ENCODE results near the gene KIF3C. TPM values are rescaled to one million over a fixed set of nuclear protein-coding genes. Genes with fewer than 3 reads are reported as not detected.

The KIF3C gene
- total and polyA plus RNA-seq, 9 of the 15 experiments (the other 6 are each of a cell fraction or from before 2014, with no cell fraction given), result 0.69 to 6.7 (median 3.3) TPM

DNA sequence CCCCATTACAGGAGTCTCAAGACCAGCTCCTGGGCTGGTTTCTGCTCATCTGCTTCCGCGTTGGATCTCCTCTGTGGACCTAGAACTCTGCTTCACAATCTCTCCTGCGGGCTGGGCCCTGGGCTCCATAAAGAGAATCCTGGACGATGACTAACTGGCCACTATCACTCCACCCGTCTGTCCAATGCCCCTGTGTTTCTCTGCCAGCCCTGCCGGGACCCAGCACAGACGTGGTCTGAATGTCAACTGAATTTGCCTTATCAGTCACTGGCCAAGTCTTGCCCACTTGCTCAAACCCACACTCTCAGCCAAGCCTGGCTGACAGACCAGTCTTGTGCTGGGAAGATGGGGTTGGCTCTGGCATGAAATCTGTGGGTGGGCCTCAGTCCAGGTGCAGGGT lies 17.4 kb downstream of the KIF3C start:
- DNase-seq (ENCODE audit: extremely low read depth in 1 of 4, low spot score in 3 of 4), result no peak
- H3K4me3 ChIP-seq, result no peak overlapping the region
- H3K4me2 ChIP-seq (ENCODE audit: insufficient read depth, low read length), result no peak overlapping the region
- no peaks in the 10 kb centered on the region for H3K79me2 ChIP-seq (ENCODE audit: control insufficient read depth, insufficient read depth, low read length)
- in situ Hi-C loops (cut with MboI) (no loop called here), intact Hi-C loops (cut with micrococcal nuclease) (no loop called here)
- TF ChIP-seq EGR1 (conservative IDR thresholded peaks at IDR 0.05), result no peak
- no peak for TF ChIP-seq PHF20 (IDR thresholded peaks at IDR 0.05; ENCODE audit: partially characterized antibody)
- no peak for TF ChIP-seq ETS2 (tag; IDR thresholded peaks at IDR 0.05; ENCODE audit: borderline replicate concordance, poor library complexity, severe bottlenecking)
- CTCF ChIA-PET (ENCODE audit: low intra/inter-chr PET ratio), result no interaction called here
- peak overlapping the region in 1 of 2 experiments; percentile 43; a peak in 1 of 4 replicates for H3K9ac ChIP-seq (ENCODE audit: insufficient read depth in 1 of 2, low read depth in 2 of 2, low read length in 2 of 2)
- BruUV-seq (replicated peaks), result no TSS peak
- no peaks in the 10 kb centered on the region; the same call in 2 of the 3 replicates for H3K36me3 ChIP-seq (ENCODE audit: control insufficient read depth, insufficient read depth, low read length)
- WGBS (ENCODE audit: insufficient coverage, low coverage, missing lambda C conversion rate), result 26% methylated on average over 7 of the region's 7 CpGs
- no peaks in the 10 kb centered on the region for H3K9me3 ChIP-seq (replicated peaks; ENCODE audit: control insufficient read depth, insufficient read depth, low read depth, low read length)
- POLR2A ChIA-PET, result interaction anchor here (0.5 to 0.6 kb wide), 2 partner anchors 56 to 582 kb away, joined by 3 to 4 read pairs; no protein-coding TSS in a partner anchor
- peaks cover 0 to 4% of the 10 kb centered on the region in 2 experiments; a peak in 1 of 5 replicates for H3K4me1 ChIP-seq (replicated peaks in 1 of 2; ENCODE audit: control insufficient read depth in 2 of 2, insufficient read depth in 2 of 2, low read length in 2 of 2)
- H3K27me3 ChIP-seq (ENCODE audit: control insufficient read depth in 2 of 2, insufficient read depth in 2 of 2, low read length in 2 of 2), result no peaks in the 10 kb centered on the region
- no peak for ATAC-seq
- H4K20me1 ChIP-seq (replicated peaks; ENCODE audit: control insufficient read depth, insufficient read depth, low read length), result no peaks in the 10 kb centered on the region
- no peak overlapping the region for H2AFZ ChIP-seq (ENCODE audit: low read depth, low read length)
- H3K9me1 ChIP-seq (ENCODE audit: control insufficient read depth, insufficient read depth, low read length), result no peaks in the 10 kb centered on the region
- FAIRE-seq, result no peak
- no peak overlapping the region for H3K27ac ChIP-seq (ENCODE audit: extremely low read depth, low read depth, low read length)

DNA sequence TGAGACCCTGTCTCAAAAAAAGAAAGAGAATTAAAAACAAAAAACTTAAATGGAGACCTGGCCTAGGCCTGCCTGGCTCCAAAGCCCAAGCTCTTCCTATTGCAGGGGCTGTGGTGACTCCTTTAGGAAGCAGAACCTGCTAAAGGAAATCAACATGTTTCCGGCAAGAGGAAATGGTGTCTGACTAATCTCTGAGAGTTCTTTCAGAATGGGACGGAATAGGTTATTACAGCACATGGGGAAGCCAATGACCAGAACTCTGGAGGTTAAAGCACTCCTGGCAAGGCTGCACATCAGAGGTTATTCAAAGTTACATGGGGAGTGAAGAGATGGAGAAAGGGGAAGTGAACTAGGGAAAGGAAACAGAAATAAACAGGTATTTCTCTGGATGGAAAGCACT lies 21.4 kb downstream of the KIF3C start:
- Histone ChIP-seq H3K36me3 (ENCODE audit: control insufficient read depth, insufficient read depth, low read length) (no peaks in the 10 kb centered on the region), H3K27me3 (ENCODE audit: control insufficient read depth in 2 of 2, insufficient read depth in 2 of 2, low read length in 2 of 2) (no peaks in the 10 kb centered on the region), H3K9me3 (replicated peaks; ENCODE audit: control insufficient read depth, insufficient read depth, low read depth, low read length) (no peaks in the 10 kb centered on the region), H3K4me1 (replicated peaks in 1 of 2; ENCODE audit: control insufficient read depth in 2 of 2, insufficient read depth in 2 of 2, low read length in 2 of 2) (peaks cover 0 to 4% of the 10 kb centered on the region in 2 experiments; a peak in 1 of 5 replicates), H3K79me2 (ENCODE audit: control insufficient read depth, insufficient read depth, low read length) (no peaks in the 10 kb centered on the region), H4K20me1 (replicated peaks; ENCODE audit: control insufficient read depth, insufficient read depth, low read length) (peaks cover 10% of the 10 kb centered on the region; the same call in 1 of the 2 replicates), H3K9ac (ENCODE audit: insufficient read depth in 1 of 2, low read depth in 2 of 2, low read length in 2 of 2) (no peak overlapping the region), H3K4me2 (ENCODE audit: insufficient read depth, low read length) (no peak overlapping the region), H3K9me1 (ENCODE audit: control insufficient read depth, insufficient read depth, low read length) (no peaks in the 10 kb centered on the region), H2AFZ (ENCODE audit: low read depth, low read length) (no peak overlapping the region), H3K4me3 (no peak overlapping the region), H3K27ac (ENCODE audit: extremely low read depth, low read depth, low read length) (no peak overlapping the region)
- no peak for DNase-seq (ENCODE audit: extremely low read depth in 1 of 4, low spot score in 3 of 4)
- ATAC-seq, result no peak; the same call in 2 of the 3 replicates
- ChIA-PET CTCF (ENCODE audit: low intra/inter-chr PET ratio) (no interaction called here), POLR2A (interaction anchor here (0.6 to 1.0 kb wide), 3 partner anchors 16 to 170 kb away, joined by 3 to 4 read pairs (median 3); partner anchors contain the start of gene KIF3C)
- 82% methylated on average over 2 of the region's 2 CpGs for WGBS (ENCODE audit: insufficient coverage, low coverage, missing lambda C conversion rate)
- intact Hi-C loops (cut with micrococcal nuclease) (no loop called here), in situ Hi-C loops (cut with MboI) (no loop called here)
- TF ChIP-seq USF2 (CRISPR knock-in tag; IDR thresholded peaks at IDR 0.05), result no peak
- TF ChIP-seq SPI1 (IDR thresholded peaks at IDR 0.05; ENCODE audit: borderline replicate concordance, low read depth, low read length), result peak; percentile 84
- no peak for TF ChIP-seq DEAF1 (CRISPR knock-in tag; IDR thresholded peaks at IDR 0.05)
- no peak for TF ChIP-seq EWSR1 (IDR thresholded peaks at IDR 0.05; ENCODE audit: borderline replicate concordance, low read depth, partially characterized antibody)
- no peak for TF ChIP-seq MTF1 (CRISPR knock-in tag; IDR thresholded peaks at IDR 0.05; ENCODE audit: borderline replicate concordance)
- no peak for FAIRE-seq
- no TSS peak for BruUV-seq (replicated peaks)
